Tibial artery (tissue), 4 donors: ENCODE data around the gene IL1R2.

Experiments used
- DNase-seq, 2 donors: peaks; one replicate each; pipeline ENCODE4 v3.0.0-alpha.2; 2019
- H3K27ac ChIP-seq, 2 donors: fragments of 200-600 bp; sonication (generic) in 1 of 2; 1 replicate in 1 of 2; 2 replicates in 1 of 2; pipeline ENCODE4 v1.5.1; 2018 to 2019; ENCODE audit warnings: mild to moderate bottlenecking in 1 of 2
- H3K27me3 ChIP-seq, 2 donors: fragments of 200-600 bp; sonication (generic) in 1 of 2; one replicate each; pipeline versions ENCODE4 v1.5.1 to v1.6.0; 2016 to 2019
- H3K36me3 ChIP-seq, 3 donors: fragments of 200-600 bp; sonication (generic) in 2 of 3; one replicate each; pipeline ENCODE4 v1.5.1; 2016 to 2019; ENCODE audit warnings: mild to moderate bottlenecking in 2 of 3
- H3K4me1 ChIP-seq, 4 donors: fragments of 200-600 bp; sonication (generic) in 2 of 4; 1 replicate in 3 of 4; 2 replicates in 1 of 4; pipeline ENCODE4 v1.5.1; 2016 to 2019
- H3K4me3 ChIP-seq, 2 donors: fragments of 200-600 bp; sonication (generic) in 1 of 2; 1 replicate in 1 of 2; 2 replicates in 1 of 2; pipeline ENCODE4 v1.5.1; 2018 to 2019; ENCODE audit warnings: mild to moderate bottlenecking in 2 of 2
- H3K9me3 ChIP-seq, 3 donors: fragments of 200-600 bp; sonication (generic) in 1 of 3; one replicate each; pipeline ENCODE4 v1.5.1; 2016 to 2019
- intact Hi-C: fragments of 100-400 bp; cut with DNase I; formaldehyde crosslinking; loops from one replicate; pipeline ENCODE4 v1.15.0; 2023; ENCODE audit warnings: low total_unique reads
- TF ChIP-seq, protein P1 (sequence below), 2 experiments: fragments of 200-600 bp in 1 of 2; fragments of 450-650 bp in 1 of 2; IDR thresholded peaks; one replicate each; pipeline ENCODE4 v1.5.1; 2017 to 2019; ENCODE audit warnings: antibody characterized with exemption in 2 of 2, mild to moderate bottlenecking in 1 of 2, moderate library complexity in 1 of 2

IL1R2 gene

DNA sequence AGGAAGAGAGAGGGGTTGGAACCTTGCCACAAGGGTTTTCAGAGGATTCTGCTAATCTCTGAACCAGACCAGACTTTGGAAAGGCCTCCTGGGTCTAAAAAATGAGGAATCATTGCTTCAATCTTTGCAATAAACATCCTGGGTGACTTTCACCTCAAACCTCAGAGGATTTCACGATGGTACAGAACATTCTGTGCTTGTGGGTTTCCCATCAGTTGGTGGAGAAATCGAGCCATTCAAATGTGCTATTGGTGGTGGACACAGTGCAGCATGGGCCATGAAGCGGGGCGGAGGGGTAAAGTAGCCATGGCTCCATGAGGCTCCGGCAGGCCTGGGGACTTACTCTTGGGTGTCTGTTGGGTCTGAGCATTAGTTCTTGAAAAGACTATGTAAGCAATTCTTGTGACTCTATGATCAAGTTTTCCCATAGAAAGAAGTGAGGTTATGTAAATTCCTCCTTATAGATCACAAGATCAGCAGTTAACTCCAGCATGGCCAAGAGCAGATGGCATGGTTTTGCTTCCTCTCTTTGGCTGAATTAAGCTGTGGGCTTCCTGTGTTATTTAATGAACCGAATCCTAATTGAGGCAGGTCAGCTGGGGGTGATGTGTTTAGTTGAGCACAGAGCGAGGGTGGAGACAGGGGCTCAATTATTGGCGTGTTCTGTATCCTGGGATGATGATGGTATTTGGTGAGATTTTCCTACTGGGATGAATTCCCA lies 1.9 kb upstream of the IL1R2 start:
- intact Hi-C loops = no loop called here
- no peak overlapping the region for H3K27ac ChIP-seq
- TF ChIP-seq, protein P1, sequence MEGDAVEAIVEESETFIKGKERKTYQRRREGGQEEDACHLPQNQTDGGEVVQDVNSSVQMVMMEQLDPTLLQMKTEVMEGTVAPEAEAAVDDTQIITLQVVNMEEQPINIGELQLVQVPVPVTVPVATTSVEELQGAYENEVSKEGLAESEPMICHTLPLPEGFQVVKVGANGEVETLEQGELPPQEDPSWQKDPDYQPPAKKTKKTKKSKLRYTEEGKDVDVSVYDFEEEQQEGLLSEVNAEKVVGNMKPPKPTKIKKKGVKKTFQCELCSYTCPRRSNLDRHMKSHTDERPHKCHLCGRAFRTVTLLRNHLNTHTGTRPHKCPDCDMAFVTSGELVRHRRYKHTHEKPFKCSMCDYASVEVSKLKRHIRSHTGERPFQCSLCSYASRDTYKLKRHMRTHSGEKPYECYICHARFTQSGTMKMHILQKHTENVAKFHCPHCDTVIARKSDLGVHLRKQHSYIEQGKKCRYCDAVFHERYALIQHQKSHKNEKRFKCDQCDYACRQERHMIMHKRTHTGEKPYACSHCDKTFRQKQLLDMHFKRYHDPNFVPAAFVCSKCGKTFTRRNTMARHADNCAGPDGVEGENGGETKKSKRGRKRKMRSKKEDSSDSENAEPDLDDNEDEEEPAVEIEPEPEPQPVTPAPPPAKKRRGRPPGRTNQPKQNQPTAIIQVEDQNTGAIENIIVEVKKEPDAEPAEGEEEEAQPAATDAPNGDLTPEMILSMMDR (IDR thresholded peaks at IDR 0.05) = no peak

DNA sequence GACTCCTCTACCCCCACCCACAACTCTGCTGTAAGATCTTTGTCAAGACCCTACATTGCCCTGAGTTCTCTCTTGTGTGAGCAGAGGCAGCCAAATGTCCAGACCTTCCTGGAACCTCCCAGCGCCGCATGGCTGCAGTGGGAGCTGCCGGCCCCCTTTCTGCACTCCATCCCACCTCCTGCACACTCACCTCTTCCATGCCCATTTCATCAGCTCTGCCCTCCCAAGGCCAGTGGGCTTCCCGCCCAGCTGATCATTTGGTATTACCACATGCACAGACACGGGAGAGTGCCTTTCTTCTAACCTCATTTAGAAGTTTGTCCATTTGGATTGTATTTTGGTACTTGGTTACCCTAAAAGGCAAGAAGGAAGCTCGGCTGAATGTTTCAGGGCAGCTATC lies 2.0 kb downstream of the IL1R2 start:
- intact Hi-C loops = no loop called here

More for the DNA sequence above, 1.9 kb upstream of the IL1R2 start:
- no peak for DNase-seq
- no peaks in the 10 kb centered on the region for H3K27me3 ChIP-seq
- H3K9me3 ChIP-seq = no peaks in the 10 kb centered on the region
- H3K36me3 ChIP-seq = no peaks in the 10 kb centered on the region
- H3K4me3 ChIP-seq = no peak overlapping the region
- H3K4me1 ChIP-seq = no peaks in the 10 kb centered on the region

DNA sequence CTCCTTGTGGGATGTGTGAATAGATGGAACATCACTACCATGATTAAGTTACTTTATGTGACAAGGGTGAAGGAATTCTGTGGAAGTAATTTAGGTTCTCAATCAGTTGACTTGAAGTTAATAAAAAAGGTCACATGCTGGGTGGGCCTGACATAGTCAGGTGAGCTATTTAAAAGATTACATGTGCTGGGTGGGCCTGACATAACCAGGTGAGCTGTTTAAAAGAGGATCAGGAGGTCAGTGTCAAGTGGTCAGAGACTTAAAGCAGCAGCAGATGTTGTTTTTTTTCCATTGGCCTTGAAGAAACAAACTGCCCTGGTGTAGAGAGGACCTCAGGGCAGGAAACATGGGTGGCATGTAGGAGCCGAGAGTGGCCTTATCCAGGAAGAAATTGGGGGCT lies 3.3 kb downstream of the IL1R2 start:
- no peak overlapping the region for H3K4me3 ChIP-seq
- intact Hi-C loops = no loop called here
- no peaks in the 10 kb centered on the region for H3K9me3 ChIP-seq
- H3K27ac ChIP-seq = no peak overlapping the region
- H3K27me3 ChIP-seq = peaks cover 0 to 7% of the 10 kb centered on the region in 2 donors
- H3K4me1 ChIP-seq = no peaks in the 10 kb centered on the region
- no peak for DNase-seq
- TF ChIP-seq, protein P1 (IDR thresholded peaks at IDR 0.05) = no peak
- H3K36me3 ChIP-seq = no peaks in the 10 kb centered on the region

More for the DNA sequence above, 2.0 kb downstream of the IL1R2 start:
- Histone ChIP-seq H3K4me1 (no peaks in the 10 kb centered on the region), H3K4me3 (no peak overlapping the region), H3K36me3 (no peaks in the 10 kb centered on the region), H3K9me3 (no peaks in the 10 kb centered on the region), H3K27me3 (peaks cover 0 to 7% of the 10 kb centered on the region in 2 donors), H3K27ac (no peak overlapping the region)
- TF ChIP-seq, protein P1 (IDR thresholded peaks at IDR 0.05) = no peak
- DNase-seq = no peak

DNA sequence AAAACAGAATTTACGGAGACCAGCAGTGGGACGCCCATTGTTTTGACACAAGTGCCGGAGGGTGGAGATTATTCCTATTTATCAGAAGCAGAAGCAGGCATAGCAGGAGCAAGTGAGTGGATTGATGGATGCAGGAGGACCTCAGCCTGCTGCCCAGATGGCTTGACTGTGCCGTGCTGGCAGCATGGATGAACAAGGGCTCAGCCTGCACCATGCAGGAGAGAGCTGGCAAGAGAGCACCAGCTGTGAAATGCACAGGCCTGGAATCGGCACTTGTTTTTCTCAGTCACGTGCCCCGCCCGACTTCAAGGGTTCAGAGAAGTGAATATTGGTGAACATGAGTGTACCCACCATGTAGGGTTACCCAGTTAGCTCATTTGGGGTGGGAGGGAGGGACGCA lies 4.0 kb downstream of the IL1R2 start:
- peaks cover 0 to 7% of the 10 kb centered on the region in 2 donors for H3K27me3 ChIP-seq
- intact Hi-C loops = no loop called here
- H3K4me1 ChIP-seq = no peaks in the 10 kb centered on the region
- H3K27ac ChIP-seq = no peak overlapping the region
- no peak for DNase-seq
- H3K4me3 ChIP-seq = no peak overlapping the region
- no peaks in the 10 kb centered on the region for H3K9me3 ChIP-seq
- H3K36me3 ChIP-seq = no peaks in the 10 kb centered on the region
- TF ChIP-seq, protein P1 (IDR thresholded peaks at IDR 0.05) = no peak

DNA sequence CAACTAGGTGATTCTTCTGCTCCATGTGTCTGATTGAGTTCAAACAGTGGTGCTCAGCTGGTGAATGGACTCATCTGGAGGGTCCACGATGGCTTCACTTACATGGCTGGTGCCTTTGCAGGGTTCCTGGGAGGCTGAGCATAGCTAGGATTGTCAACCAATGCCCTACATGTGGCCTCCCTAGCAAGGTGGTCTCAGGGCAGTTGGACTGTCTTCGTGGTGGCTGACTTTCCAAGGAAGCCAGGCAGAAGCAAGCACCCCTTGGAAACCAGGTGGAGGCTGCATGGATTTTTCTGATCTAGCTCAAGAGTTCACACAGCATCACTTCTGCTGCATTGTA lies 6.8 kb downstream of the IL1R2 start:
- no peak overlapping the region for H3K27ac ChIP-seq
- H3K36me3 ChIP-seq = no peaks in the 10 kb centered on the region
- intact Hi-C loops = no loop called here
- H3K4me3 ChIP-seq = no peak overlapping the region
- TF ChIP-seq, protein P1 (IDR thresholded peaks at IDR 0.05) = no peak
- no peak for DNase-seq
- H3K4me1 ChIP-seq = no peaks in the 10 kb centered on the region
- no peaks in the 10 kb centered on the region for H3K9me3 ChIP-seq
- H3K27me3 ChIP-seq = peaks cover 0 to 7% of the 10 kb centered on the region in 2 donors
